HG03039 (cell line): Measurements from ENCODE around the gene LRRC36.
"Not testable (repeated sequence)": the region's sequence is repeated elsewhere in the genome, so short reads cannot be mapped to it uniquely, and the experiment has no call there.

Experiments used
- ATAC-seq: cut with Tn5 transposase; IDR thresholded peaks from one replicate; pipeline ENCODE4 v1.9.1; 2021; ENCODE audit warnings: mild to moderate bottlenecking, moderate library complexity; ENCODE audit not compliant: unreplicated experiment

Gene LRRC36

GRCh38 chr16:67399749-67400704 lies 73.4 kb downstream of the LRRC36 start:
- no peak for ATAC-seq

DNA sequence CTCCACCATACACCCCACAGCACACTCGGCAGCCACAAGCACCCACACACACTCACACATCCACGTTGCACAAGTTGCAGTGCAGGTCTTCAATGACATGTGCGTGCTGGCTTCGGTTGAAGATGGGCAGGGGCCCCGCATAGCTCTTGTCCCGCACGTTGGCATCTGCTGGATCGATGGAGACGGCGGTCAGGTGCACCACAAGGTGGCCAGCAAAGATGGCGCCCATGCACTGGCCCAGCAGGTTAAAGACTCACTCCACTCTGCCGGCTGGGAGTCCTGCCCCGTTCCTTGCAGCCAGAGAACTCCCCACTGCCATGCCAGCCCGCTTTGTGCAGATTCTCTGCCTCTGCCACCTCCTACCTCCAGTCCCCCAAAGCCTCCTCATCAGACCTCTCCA lies 74.3 kb downstream of the LRRC36 start:
- ATAC-seq = no peak

DNA sequence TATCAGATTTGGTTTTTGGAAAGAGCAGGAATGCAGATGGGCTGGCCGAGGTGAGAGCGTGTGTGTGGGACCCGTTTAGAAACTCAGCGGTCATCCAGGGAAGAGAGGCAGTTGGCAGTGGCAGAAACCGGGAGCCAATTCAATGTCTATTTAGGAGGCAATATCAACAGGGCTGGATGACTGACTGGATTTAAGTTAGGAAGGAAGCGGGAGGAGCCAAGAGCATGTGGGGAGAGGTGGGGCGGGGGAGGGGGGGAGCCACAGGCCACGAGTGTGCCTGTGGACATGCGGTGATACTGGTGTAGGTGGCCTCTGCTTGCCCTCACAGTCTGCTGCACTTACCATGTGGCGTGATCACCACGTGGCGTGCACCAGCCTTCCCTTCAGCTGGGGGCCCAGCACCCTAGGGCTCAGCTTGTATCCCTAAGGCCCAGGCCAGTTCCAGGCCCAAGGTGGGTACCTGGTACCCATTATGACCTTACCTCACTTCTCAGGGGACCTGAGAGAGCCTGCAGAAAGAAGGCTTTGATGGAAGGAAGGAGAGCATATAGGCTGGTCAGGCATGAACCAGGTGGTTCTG lies 77.5 kb downstream of the LRRC36 start:
- no peak for ATAC-seq

DNA sequence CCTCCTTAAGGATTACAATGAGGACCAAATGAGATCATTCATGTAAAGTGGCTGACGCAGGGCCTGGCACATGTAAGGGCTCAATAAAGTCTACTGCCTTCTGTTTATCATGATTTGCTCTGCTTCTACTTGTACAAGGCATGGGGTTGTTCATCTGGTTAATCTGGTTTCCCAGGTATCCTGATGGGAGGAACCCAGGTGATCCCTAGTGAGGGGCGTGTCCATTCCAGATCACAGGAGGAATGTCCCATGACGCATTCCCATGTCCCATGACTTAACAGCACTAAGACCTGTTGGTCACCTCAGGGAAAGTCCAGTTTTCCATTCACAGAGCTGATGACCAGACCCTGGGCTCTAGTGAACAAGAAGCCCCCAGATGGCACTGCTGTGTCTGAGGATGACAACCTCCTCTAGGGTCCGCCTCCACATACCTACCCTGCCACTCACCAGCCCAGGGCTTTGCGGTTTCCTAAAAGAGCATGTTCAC lies 78.2 kb downstream of the LRRC36 start:
- ATAC-seq = no peak

- ATAC-seq = no peak
These were observed 78.7 kb downstream of the LRRC36 start for GRCh38 chr16:67405336-67405735.

- no peak for ATAC-seq
These were observed 79.7 kb downstream of the LRRC36 start for GRCh38 chr16:67406111-67406971.

GRCh38 chr16:67407176-67407787 lies 80.7 kb downstream of the LRRC36 start:
- ATAC-seq = no peak

- ATAC-seq = no peak
These were observed 81.3 kb downstream of the LRRC36 start for GRCh38 chr16:67407788-67408452.

GRCh38 chr16:67409631-67410030 lies 83.0 kb downstream of the LRRC36 start:
- no peak for ATAC-seq

GRCh38 chr16:67411339-67411738 lies 84.7 kb downstream of the LRRC36 start:
- ATAC-seq = no peak

DNA sequence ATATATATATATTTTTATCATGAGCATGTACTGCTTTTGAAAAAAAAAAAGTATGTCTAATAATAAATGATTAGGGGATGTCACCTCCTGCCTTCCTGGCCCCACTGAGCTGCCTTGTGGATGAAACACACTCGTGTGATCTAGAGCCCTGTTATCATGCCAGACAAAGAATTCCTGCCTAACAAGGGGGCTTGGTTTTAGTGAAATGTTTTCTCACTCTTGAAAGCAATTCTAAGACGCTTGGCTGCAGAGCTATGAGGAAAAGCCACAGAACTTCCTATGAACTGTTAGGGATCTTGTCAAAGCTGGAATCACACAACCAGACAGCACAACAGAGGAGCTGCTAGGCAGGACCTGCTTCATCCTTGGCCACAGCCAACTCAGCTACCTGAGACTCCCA lies 85.7 kb downstream of the LRRC36 start:
- ATAC-seq = no peak

- ATAC-seq = no peak
These were observed 87.6 kb downstream of the LRRC36 start for GRCh38 chr16:67413978-67414911.

GRCh38 chr16:67415421-67415820 lies 88.8 kb downstream of the LRRC36 start:
- not testable (repeated sequence) for ATAC-seq

GRCh38 chr16:67415872-67416793 lies 89.5 kb downstream of the LRRC36 start, which contains the start of gene ZDHHC1:
Gene ZDHHC1 (minus strand): TSS chr16:67416477. CDS start chr16:67407775, 8,702 bp downstream.
- no peak for ATAC-seq

DNA sequence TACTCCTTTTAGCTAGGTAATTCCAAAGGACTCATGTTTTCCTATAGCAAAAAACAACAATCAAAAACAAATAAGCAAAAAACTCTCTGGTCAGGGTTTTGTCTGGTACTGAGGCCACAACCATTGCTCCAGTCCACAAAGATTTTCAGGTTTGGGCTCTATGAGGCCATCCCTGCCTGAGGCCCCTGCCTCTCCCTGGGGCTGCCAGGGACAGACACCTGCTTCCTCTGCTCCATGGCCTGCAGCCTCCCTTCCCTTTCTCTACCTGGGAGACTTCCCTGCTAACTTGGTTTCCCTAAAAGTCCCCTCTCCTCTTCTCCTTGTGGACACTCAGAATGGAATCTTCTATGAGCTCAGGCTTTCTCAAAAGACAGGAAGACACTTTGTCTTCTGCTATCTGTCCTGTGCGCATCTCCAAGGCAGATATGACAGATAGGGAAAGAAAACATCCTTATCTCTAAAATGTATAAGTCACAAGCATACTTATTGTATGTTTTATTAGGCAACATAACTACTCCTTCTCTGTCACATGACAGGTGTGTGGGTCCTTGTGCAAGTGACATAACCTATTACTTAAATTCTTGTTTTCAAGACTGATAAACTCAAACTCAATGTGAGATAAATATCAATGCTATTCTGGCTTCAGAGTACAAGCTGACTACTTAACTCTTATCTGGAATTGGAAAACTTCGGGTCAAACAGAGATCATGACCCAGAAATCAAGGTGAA lies 90.9 kb downstream of the LRRC36 start:
- ATAC-seq = no peak

DNA sequence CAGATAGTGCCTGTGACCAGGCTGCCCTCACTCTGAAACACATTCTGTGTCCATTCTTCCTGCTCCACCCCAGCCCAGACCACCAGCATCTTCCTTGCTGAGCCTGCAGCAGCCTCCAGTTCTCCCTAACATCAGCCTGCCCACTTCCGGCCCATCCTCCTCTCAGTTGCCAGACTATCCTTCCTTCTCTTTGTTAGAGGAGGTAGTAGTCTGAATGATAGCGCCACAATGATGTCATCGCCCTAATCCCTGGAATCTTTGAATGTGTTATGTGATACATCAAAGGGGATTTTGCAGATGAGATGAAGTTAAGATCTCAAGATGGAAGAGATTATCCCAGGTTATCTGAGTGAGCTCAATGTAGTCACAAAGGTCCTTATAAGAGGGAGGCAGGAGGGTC lies 92.9 kb downstream of the LRRC36 start:
- no peak for ATAC-seq

DNA sequence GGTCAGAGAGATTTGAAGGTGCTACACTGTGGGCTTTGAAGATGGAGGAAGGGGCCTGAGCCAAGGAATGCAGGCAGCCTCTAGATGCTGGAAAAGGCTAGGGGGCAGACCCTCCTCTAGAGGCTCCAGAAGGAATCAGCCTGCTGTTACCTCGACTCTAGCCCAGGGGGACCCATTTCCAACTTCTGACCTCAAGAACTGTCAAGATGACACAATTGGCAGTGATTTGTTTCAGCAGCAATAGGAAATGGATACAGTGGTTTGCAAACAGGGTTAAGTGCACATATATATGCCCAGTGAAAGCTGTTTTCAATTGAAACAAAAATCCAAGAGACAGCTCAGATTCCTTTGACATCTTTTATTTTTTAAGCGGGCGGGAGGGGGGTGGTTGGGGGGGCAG lies 93.3 kb downstream of the LRRC36 start:
- ATAC-seq = no peak
